IPS DF 19.7 (cell line): ENCODE results near the gene KCNJ14.

Experiments
- DNase-seq: peaks from one replicate; pipeline ENCODE4 v3.0.0-alpha.2; 2013; ENCODE audit warnings: low read depth, low spot score

KCNJ14 gene

GRCh38 chr19:48455171-48455907 is at the start of gene KCNJ14:
TSS of gene KCNJ14 (plus strand) at chr19:48455574. CDS start at chr19:48461725, 6,151 bp downstream.
- DNase-seq: no peak

- DNase-seq: no peak
Measured at GRCh38 chr19:48405850-48406249, 49.5 kb upstream of the KCNJ14 start.

GRCh38 chr19:48413879-48414587 is 41.3 kb upstream of the KCNJ14 start:
- no peak for DNase-seq

- DNase-seq: no peak
Measured at GRCh38 chr19:48415395-48415794, 40.0 kb upstream of the KCNJ14 start.

GRCh38 chr19:48415806-48416221 is 39.6 kb upstream of the KCNJ14 start:
- no peak for DNase-seq

GRCh38 chr19:48417421-48417820 is 38.0 kb upstream of the KCNJ14 start:
- no peak for DNase-seq

GRCh38 chr19:48418317-48419064 is 36.9 kb upstream of the KCNJ14 start:
- DNase-seq: no peak

GRCh38 chr19:48419158-48419920 is 36.0 kb upstream of the KCNJ14 start:
- DNase-seq: no peak

- DNase-seq: no peak
Measured at GRCh38 chr19:48421548-48421947, 33.8 kb upstream of the KCNJ14 start.

GRCh38 chr19:48424694-48425219 is 30.6 kb upstream of the KCNJ14 start:
- no peak for DNase-seq

- DNase-seq: no peak
Measured at GRCh38 chr19:48428670-48429069, 26.7 kb upstream of the KCNJ14 start.

- DNase-seq: no peak
Measured at GRCh38 chr19:48433337-48433736, 22.0 kb upstream of the KCNJ14 start.

- no peak for DNase-seq
Measured at GRCh38 chr19:48436586-48436985, 18.8 kb upstream of the KCNJ14 start.

- no peak for DNase-seq
Measured at GRCh38 chr19:48441360-48442050, 13.9 kb upstream of the KCNJ14 start.

GRCh38 chr19:48442116-48443035 is 13.0 kb upstream of the KCNJ14 start:
- DNase-seq: no peak

- DNase-seq: no peak
Measured at GRCh38 chr19:48443256-48443655, 12.1 kb upstream of the KCNJ14 start.

- no peak for DNase-seq
Measured at GRCh38 chr19:48443731-48444128, 11.6 kb upstream of the KCNJ14 start.

GRCh38 chr19:48444129-48444935 is 11.0 kb upstream of the KCNJ14 start:
- DNase-seq: no peak

- no peak for DNase-seq
Measured at GRCh38 chr19:48444936-48445200, 10.5 kb upstream of the KCNJ14 start.
